Putamen (tissue), 1 donor: ENCODE results near the gene GSTO1.
"Not testable (repeated sequence)": the region's sequence is repeated elsewhere in the genome, so short reads cannot be mapped to it uniquely, and the experiment has no call there.

Experiments used
- DNase-seq: peaks from one replicate; pipeline ENCODE4 v3.0.0-alpha.2; 2016; ENCODE audit warnings: low spot score

GSTO1 gene

DNA sequence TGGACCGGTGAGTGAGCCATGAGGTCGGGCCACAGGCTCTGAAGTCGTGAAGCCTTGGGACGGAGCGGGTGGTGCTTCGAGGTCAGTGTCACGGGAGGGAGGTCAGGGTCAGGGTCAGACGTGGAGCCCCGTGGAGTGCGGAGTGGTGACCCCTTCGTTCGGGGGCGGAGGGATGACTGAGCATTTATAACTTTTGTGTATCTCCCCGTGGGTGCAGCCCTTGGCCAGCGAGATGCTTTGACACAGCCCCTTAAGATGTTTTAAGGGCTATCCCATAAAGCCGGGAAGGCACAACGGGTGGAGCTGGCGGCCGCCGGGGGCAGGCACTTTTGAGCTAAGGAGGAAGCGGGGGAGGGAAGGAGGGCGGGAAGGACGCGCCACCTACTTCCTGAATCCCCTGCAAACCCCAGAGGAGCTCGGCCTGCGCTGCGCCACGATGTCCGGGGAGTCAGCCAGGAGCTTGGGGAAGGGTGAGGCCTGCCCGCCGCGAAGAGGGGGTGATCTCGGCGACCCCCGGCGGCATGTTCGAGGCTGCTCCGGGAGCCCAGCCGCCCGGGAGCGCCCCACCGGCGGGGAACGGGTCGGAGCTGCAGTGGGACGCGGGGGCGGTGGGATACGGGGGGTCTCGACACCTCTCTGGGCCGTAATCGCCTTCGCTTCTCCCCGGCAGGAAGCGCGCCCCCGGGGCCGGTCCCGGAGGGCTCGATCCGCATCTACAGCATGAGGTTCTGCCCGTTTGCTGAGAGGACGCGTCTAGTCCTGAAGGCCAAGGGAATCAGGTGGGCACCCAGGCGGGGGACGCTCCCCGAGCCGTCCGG is at the start of gene GSTO1:
GSTO1 (plus strand) TSS at position 400 of the 818 bp plus-strand sequence; CDS start at position 437, 37 bp downstream.
- peak; percentile 73 for DNase-seq

DNA sequence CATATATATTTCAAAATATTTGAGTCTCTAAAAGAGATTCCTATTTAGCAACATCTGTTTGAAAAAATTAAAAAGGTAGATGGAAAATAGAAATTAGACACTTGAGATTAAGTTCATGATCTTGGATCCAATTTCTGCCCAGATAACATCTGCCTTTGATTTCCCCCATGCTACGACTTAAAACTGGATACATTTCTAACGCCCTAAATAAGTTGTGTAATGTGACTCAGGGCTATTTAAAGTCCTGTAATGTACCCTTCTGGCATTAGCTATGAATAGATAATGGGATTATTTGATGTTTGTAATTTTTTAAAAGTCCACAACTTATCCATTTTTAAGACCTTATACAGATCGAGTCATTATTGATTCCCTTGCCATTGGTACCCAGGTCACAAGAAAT is 46.0 kb upstream of the GSTO1 start:
- DNase-seq, result no peak

- DNase-seq, result peak; percentile 71
Observed at GRCh38 chr10:104209575-104210198, 45.0 kb upstream of the GSTO1 start.

DNA sequence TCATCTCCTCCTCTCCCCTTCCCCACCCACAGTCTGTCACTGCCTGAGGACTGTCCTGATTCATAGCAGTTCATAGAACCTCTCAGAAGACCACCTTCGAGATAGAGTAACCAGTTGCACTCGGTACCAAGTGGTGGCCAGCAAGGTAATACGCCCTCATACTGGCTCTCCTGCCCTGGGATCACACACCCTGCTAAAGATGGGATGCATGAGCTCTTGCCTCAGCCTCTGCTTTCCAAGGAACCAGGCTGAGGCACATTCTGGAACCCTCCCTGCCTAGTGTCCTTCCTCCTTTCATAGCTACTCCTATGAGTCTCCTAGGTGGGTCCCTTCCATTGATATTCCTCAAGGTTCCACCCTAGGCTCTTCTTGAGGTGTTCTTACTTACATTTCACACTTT is 38.1 kb upstream of the GSTO1 start:
- DNase-seq, result no peak

DNA sequence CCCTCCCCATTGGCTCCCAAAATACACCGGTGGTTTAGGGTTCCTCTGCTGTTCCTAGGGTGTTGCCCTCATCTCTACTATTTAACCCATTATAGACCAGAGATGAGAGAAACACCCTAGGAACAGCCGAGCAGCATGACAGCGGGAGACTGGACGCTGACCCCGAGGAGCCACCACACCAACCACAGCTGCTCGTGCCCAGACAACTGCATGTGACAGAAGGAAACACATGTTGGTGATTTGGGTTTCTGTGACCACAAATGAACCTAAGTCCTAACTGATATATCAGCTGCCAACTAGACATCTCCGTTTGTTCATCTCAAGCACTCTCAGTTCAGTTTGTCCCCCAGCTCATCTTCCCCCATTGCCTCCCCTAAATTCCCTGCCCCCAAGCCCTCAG is 35.9 kb upstream of the GSTO1 start:
- no peak for DNase-seq

GRCh38 chr10:104220522-104220921 is 34.2 kb upstream of the GSTO1 start:
- DNase-seq, result no peak

DNA sequence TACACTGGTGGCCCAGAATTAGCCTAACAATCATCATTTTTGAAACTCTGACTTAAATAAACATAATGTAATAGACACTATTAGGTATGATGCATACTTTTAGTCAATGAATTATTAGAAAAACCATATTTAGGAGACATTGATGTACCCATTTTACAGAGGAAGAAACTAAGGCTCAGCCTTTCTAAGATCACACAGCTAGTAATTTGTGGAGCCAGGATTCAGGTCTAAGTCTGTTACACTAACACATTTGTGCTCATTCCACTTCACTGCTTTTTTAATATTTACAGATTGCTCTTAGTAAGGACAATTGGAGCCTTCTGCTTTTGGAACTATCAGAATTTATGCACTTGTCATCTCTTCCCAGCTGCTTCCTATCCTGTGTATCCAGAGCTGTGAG is 31.4 kb upstream of the GSTO1 start:
- DNase-seq, result no peak

- DNase-seq, result no peak
Observed at GRCh38 chr10:104230490-104230889, 24.2 kb upstream of the GSTO1 start.

DNA sequence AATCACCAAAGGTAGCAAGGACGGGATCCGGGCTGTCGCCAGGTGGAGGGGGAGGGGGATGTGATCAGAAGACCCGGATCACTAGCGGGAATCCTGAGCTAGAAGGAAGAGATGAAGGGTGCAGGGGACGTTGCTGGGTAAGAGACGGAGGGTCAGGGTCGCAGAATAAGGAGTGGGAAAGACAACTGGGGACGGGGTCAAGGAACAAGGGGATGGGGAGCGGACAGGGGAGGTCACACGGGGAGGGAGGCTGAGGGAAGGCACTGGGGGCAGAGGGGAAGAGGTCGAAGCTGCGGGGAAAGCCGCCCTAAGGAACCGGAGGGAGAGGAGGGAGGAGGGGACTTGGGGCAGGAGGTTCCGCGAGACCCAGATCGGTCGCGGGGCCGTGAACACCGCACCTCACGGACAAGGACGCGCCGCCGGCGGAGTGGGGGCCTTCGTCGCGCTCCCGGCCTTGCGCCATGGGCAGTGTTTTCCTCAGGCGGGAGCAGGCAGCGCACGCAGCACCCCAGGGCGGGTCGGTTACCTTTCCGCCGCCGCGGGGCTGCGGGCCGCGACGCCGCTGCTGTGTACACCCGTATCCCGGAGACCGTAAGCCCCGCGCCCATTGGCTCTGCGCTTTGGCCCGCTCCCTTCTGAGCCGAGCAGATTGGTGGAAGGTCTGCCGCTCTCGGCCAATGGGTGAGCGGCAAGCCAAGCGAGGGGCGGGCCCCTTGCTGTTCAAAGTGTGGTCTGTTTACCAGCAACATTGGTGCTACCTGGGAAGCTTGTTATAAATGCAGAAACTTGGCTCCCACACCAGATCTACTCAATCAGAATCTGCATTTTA is 22.7 kb upstream of the GSTO1 start, which contains the start of gene CFAP43:
CFAP43 (minus strand) TSS at position 581 of the 829 bp plus-strand sequence; CDS start at position 463, 118 bp downstream.
- DNase-seq, result peak; percentile 94

- no peak for DNase-seq
Observed at GRCh38 chr10:104232613-104233102, 22.0 kb upstream of the GSTO1 start.

- DNase-seq, result no peak
Observed at GRCh38 chr10:104233817-104234216, 20.9 kb upstream of the GSTO1 start.

GRCh38 chr10:104234934-104235333 is 19.8 kb upstream of the GSTO1 start:
- DNase-seq, result no peak

DNA sequence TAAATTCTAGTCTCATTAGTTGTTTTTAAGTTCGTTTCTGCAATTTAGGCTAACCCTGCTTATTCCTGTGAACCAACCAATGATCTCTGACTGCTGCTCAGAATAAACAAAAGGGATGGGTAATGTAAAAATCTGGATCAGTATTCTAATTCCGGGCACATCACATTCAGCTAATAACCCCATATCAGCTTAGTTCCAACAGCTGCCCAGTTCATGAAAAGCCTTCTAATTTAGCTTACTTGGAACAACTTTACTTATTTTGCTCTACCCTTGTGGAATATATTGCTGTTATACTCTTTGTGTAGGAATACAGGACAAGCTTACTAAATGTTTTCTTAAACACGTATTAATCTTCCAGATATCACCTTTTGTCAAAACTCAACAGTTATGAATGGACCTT is 18.9 kb upstream of the GSTO1 start:
- no peak for DNase-seq

DNA sequence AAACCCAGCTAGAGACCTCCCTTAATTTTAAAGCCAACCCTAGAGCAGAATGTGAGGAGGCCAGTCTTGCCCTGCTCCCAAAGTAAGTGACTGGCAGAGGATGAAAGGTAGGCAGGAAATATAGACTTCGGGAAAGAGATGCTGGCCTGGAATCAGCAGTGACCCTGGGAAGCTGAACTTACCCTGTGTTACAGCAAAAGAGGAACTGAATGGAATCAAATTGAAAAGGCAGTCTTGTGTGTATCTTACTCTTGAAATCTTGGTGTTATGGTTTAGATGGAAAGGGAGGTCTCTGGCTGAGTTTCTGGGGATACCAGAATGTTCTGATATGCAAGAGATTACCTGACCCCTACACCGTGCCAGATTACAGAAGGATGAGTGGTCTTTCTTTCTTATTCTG is 14.6 kb upstream of the GSTO1 start:
- no peak for DNase-seq

DNA sequence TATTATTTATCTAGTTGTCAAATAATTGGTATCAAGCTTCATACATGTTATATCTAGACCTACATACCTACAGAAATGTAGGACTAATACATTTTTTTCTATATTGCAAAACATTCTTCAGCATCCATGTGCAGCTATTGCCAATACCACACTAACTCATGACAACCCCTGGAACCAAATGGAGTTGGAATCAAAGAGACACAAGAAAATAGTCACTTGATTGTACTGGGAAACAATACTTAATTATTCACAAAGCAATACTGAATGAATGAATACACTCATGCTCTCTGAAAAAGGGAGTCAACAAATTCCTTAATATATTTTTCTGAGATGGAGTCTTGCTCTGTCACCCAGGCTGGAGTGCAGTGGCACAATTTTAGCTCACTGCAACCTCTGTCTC is 12.1 kb upstream of the GSTO1 start:
- peak; percentile 81 for DNase-seq

- DNase-seq, result peak; percentile 66
Observed at GRCh38 chr10:104243009-104243408, 11.7 kb upstream of the GSTO1 start.

DNA sequence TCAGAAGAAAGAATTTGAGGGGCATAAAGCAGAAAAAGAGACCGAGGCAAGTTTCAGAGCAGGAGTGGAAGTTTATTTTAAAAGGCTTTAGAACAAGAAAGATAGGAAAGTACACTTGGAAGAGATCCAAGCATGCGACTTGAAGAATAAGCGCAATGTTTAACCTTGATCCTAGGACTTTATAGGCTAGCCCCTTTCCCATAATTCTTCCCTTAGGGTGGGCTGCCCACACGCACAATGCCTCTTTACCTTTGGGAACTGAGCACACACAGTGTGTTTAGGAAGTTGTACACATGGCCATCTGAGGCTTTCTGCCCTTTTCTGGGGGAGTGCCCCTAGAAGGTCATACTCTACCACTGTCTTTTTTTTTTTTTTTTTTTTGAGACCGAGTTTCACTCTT is 11.2 kb upstream of the GSTO1 start:
- DNase-seq, result no peak

GRCh38 chr10:104245066-104245632 is 9.5 kb upstream of the GSTO1 start:
- no peak for DNase-seq

DNA sequence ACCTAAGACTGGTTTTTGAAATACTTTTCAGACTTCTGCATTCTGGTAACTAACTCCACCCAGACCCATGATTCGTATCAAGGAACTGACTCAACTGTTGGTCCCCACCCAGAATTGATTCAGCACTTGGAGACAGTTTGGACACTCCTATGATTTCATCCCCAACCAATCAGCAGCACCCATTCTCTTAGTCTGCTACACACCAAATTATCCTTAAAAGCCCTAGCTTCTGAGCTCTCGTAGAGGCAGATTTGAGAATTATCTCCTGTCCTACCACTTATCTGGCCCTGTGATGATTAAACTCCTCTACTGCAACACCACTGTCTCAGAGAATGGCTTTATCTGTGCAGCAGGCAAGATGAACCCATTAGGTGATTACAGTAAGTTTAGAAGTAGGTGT is 7.7 kb upstream of the GSTO1 start:
- no peak for DNase-seq

GRCh38 chr10:104247513-104248146 is 7.1 kb upstream of the GSTO1 start:
- no peak for DNase-seq

DNA sequence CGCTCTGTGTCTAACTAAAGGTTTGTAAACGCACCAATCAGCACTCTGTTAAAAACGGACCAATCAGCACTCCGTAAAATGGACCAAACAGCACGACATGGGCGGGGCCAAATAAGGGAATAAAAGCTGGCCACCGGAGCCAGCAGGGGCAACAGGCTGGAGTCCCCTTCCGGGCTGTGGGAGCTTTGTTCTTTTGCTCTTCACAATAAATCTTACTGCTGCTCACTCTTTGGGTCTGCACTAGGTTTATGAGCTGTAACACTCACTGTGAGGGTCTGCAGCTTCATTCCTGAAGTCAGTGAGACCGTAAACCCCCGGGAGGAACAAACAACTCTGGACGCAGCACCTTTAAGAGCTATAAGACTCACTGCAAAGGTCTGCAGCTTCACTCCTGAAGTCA is 5.8 kb upstream of the GSTO1 start:
- not testable (repeated sequence) for DNase-seq

DNA sequence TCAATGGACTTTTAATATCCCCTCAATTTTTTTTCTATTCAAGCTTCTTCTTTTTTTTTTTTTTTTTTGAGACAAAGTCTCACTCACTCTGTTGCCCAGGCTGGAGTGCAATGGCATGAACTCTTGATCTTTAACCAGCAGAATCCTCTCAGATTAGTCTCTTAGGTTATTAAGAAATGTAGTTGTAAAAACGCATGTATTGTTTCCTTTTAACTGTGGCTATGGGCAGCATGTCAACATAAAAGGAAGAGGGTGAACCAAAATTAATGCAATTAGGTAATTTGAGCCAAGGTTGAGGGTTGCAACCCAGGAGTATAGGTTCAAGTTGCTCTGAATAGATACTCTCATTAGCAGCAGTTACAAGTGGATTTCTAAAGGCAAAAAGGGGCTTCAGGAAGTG is 4.3 kb upstream of the GSTO1 start:
- DNase-seq, result no peak
